ENCODE measurements around the gene GNB1L. TPM values are rescaled to one million over a fixed set of nuclear protein-coding genes. Genes with fewer than 3 reads are reported as not detected.
A peak's percentile ranks its signal among the peaks of the same experiment; 100 is the strongest.

Gene GNB1L
- 10.3 and 13.9 TPM in 2 replicates for total RNA-seq (2021)
- percentile 45 among the genes with signal in this experiment for Bru-seq, nascent RNA
- percentile 58 among the genes with signal in this experiment for BruChase-seq, experiment 1, labeled RNA remaining after a 2-hour chase
- BruChase-seq, experiment 2, labeled RNA remaining after a 6-hour chase, result percentile 51 among the genes with signal in this experiment
- long read RNA-seq, full-length matches to known transcripts, result 23 of 28 reads
- long read RNA-seq, partial matches to known transcripts, result 0 of 28 reads
- long read RNA-seq, other reads (novel, unspliced or antisense), result 5 of 28 reads

- Histone ChIP-seq H3K9me3 (ENCODE audit: insufficient read depth, low read depth) (no peaks in the 10 kb centered on the region), H3K9me2 (ENCODE audit: insufficient read depth) (no peaks in the 10 kb centered on the region), H3K4me2 (peak within 1 kb of the TSS; percentile 89), H3K36me3 (ENCODE audit: low read depth) (no peaks in the 10 kb centered on the region), H2AFZ (peak within 1 kb of the TSS; percentile 86), H3K27me3 (ENCODE audit: insufficient read depth, low read depth) (no peaks in the 10 kb centered on the region), H3K4me1 (replicated peaks; ENCODE audit: insufficient read depth) (peaks cover 33% of the 10 kb centered on the region), H3F3A (ENCODE audit: insufficient read depth, low read depth) (peaks cover 6% of the 10 kb centered on the region), H3K4me3 (peak within 1 kb of the TSS; percentile 96), H3K79me2 (ENCODE audit: low read depth) (peaks cover 55% of the 10 kb centered on the region), H4K20me1 (ENCODE audit: insufficient read depth) (no peaks in the 10 kb centered on the region; the same call in 1 of the 2 replicates), H3K27ac (peak within 1 kb of the TSS; percentile 18; the same call in 1 of the 2 replicates)
- intact Hi-C loops (cut with micrococcal nuclease; ENCODE audit: unreplicated experiment), result loop anchor here (2.0 to 5.0 kb wide), 2 partner anchors 26 to 88 kb away; no protein-coding TSS in a partner anchor
- ChIA-PET CTCF (no interaction called here), POLR2A (ENCODE audit: unreplicated experiment) (interaction anchor here (0.6 to 0.7 kb wide), 2 partner anchors 19 to 427 kb away, joined by 3 to 6 read pairs; no protein-coding TSS in a partner anchor)
- TF ChIP-seq CTCF (conservative IDR thresholded peaks at IDR 0.05) (no peak), EZH2 (IDR thresholded peaks at IDR 0.05; ENCODE audit: low read depth) (no peak)
- no TSS peak for BruUV-seq (replicated peaks)
- DNase-seq, result peak; percentile 79 to 92
These were observed at the start of gene GNB1L, which contains the start of gene RTL10 for GRCh38 chr22:19854778-19855503. GNB1L (minus strand) TSS chr22:19854874; CDS start chr22:19821355, 33,519 bp downstream. RTL10 (minus strand) TSS chr22:19854874; CDS start chr22:19852261, 2,613 bp downstream.

- DNase-seq, result no peak
- Histone ChIP-seq H3K36me3 (ENCODE audit: low read depth) (no peaks in the 10 kb centered on the region), H3K27me3 (ENCODE audit: insufficient read depth, low read depth) (no peaks in the 10 kb centered on the region), H3K9me3 (ENCODE audit: insufficient read depth, low read depth) (no peaks in the 10 kb centered on the region), H3F3A (ENCODE audit: insufficient read depth, low read depth) (no peaks in the 10 kb centered on the region), H3K9me2 (ENCODE audit: insufficient read depth) (no peaks in the 10 kb centered on the region), H3K27ac (no peak overlapping the region), H3K4me2 (no peak overlapping the region), H3K4me1 (replicated peaks; ENCODE audit: insufficient read depth) (no peaks in the 10 kb centered on the region), H4K20me1 (ENCODE audit: insufficient read depth) (no peaks in the 10 kb centered on the region), H3K4me3 (no peak overlapping the region), H2AFZ (no peak overlapping the region), H3K79me2 (ENCODE audit: low read depth) (no peaks in the 10 kb centered on the region)
- CTCF ChIA-PET, result interaction anchor here (0.6 kb wide), 1 partner anchor 884 kb away, joined by 3 read pairs; no protein-coding TSS in a partner anchor
- TF ChIP-seq CTCF (conservative IDR thresholded peaks at IDR 0.05) (no peak), EZH2 (IDR thresholded peaks at IDR 0.05; ENCODE audit: low read depth) (no peak)
- intact Hi-C loops (cut with micrococcal nuclease; ENCODE audit: unreplicated experiment), result no loop called here
- POLR2A ChIA-PET (ENCODE audit: unreplicated experiment), result no interaction called here
- BruUV-seq (replicated peaks), result no TSS peak
These were observed 49.6 kb upstream of the GNB1L start for GRCh38 chr22:19904174-19904856.

GRCh38 chr22:19903513-19903912 lies 48.8 kb upstream of the GNB1L start:
- Histone ChIP-seq H3K27me3 (ENCODE audit: insufficient read depth, low read depth) (no peaks in the 10 kb centered on the region), H3K4me2 (no peak overlapping the region), H3K79me2 (ENCODE audit: low read depth) (no peaks in the 10 kb centered on the region), H3K4me1 (replicated peaks; ENCODE audit: insufficient read depth) (no peaks in the 10 kb centered on the region), H3K9me3 (ENCODE audit: insufficient read depth, low read depth) (no peaks in the 10 kb centered on the region), H4K20me1 (ENCODE audit: insufficient read depth) (no peaks in the 10 kb centered on the region), H2AFZ (no peak overlapping the region), H3K27ac (no peak overlapping the region), H3F3A (ENCODE audit: insufficient read depth, low read depth) (no peaks in the 10 kb centered on the region), H3K9me2 (ENCODE audit: insufficient read depth) (no peaks in the 10 kb centered on the region), H3K4me3 (no peak overlapping the region), H3K36me3 (ENCODE audit: low read depth) (no peaks in the 10 kb centered on the region)
- no TSS peak for BruUV-seq (replicated peaks)
- TF ChIP-seq EZH2 (IDR thresholded peaks at IDR 0.05; ENCODE audit: low read depth) (no peak), CTCF (conservative IDR thresholded peaks at IDR 0.05) (no peak)
- DNase-seq, result no peak
- ChIA-PET POLR2A (ENCODE audit: unreplicated experiment) (no interaction called here), CTCF (no interaction called here)
- intact Hi-C loops (cut with micrococcal nuclease; ENCODE audit: unreplicated experiment), result no loop called here
